ENCODE measurements around the gene CDC42BPG.

The CDC42BPG gene

GRCh38 chr11:64833509-64833908 lies 10.9 kb downstream of the CDC42BPG start:
- Histone ChIP-seq H3K4me1 (ENCODE audit: low read length) (no peaks in the 10 kb centered on the region), H3K9me2 (replicated peaks; ENCODE audit: insufficient read depth, low read length) (no peaks in the 10 kb centered on the region), H3K9me3 (replicated peaks; ENCODE audit: insufficient read depth, low read length) (no peaks in the 10 kb centered on the region), H3K36me3 (replicated peaks; ENCODE audit: insufficient read depth, low read length) (no peaks in the 10 kb centered on the region), H3K27me3 (replicated peaks; ENCODE audit: insufficient read depth, low read length) (no peaks in the 10 kb centered on the region), H3K9ac (ENCODE audit: low read length) (no peak overlapping the region), H4K20me1 (ENCODE audit: insufficient read depth, low read length) (no peaks in the 10 kb centered on the region), H2AFZ (ENCODE audit: low read length) (no peak overlapping the region), H3K4me3 (ENCODE audit: low read length) (no peak overlapping the region), H3K4me2 (ENCODE audit: low read depth, low read length) (no peak overlapping the region), H3F3A (ENCODE audit: insufficient read depth, low read length) (no peaks in the 10 kb centered on the region), H3K79me2 (ENCODE audit: low read length) (no peaks in the 10 kb centered on the region), H3K27ac (ENCODE audit: low read length) (no peak overlapping the region)
- no peak for DNase-seq
- no peak for TF ChIP-seq CTCF (IDR thresholded peaks at IDR 0.05; ENCODE audit: low read length)
- TF ChIP-seq EZH2phosphoT487 (IDR thresholded peaks at IDR 0.05; ENCODE audit: low read length): no peak
- no peak for TF ChIP-seq EZH2 (optimal IDR thresholded peaks at IDR 0.05; ENCODE audit: low read depth, low read length)

GRCh38 chr11:64833198-64833502 lies 11.3 kb downstream of the CDC42BPG start:
- Histone ChIP-seq H3K4me3 (ENCODE audit: low read length) (no peak overlapping the region), H3K9me3 (replicated peaks; ENCODE audit: insufficient read depth, low read length) (no peaks in the 10 kb centered on the region), H3K36me3 (replicated peaks; ENCODE audit: insufficient read depth, low read length) (no peaks in the 10 kb centered on the region), H3K9ac (ENCODE audit: low read length) (no peak overlapping the region), H4K20me1 (ENCODE audit: insufficient read depth, low read length) (no peaks in the 10 kb centered on the region), H2AFZ (ENCODE audit: low read length) (no peak overlapping the region), H3K4me2 (ENCODE audit: low read depth, low read length) (no peak overlapping the region), H3F3A (ENCODE audit: insufficient read depth, low read length) (no peaks in the 10 kb centered on the region), H3K4me1 (ENCODE audit: low read length) (no peaks in the 10 kb centered on the region), H3K9me2 (replicated peaks; ENCODE audit: insufficient read depth, low read length) (no peaks in the 10 kb centered on the region), H3K79me2 (ENCODE audit: low read length) (no peaks in the 10 kb centered on the region), H3K27ac (ENCODE audit: low read length) (no peak overlapping the region), H3K27me3 (replicated peaks; ENCODE audit: insufficient read depth, low read length) (no peaks in the 10 kb centered on the region)
- DNase-seq: no peak
- TF ChIP-seq EZH2 (optimal IDR thresholded peaks at IDR 0.05; ENCODE audit: low read depth, low read length): no peak
- TF ChIP-seq CTCF (IDR thresholded peaks at IDR 0.05; ENCODE audit: low read length): no peak
- no peak for TF ChIP-seq EZH2phosphoT487 (IDR thresholded peaks at IDR 0.05; ENCODE audit: low read length)

- Histone ChIP-seq H3K4me1 (ENCODE audit: low read length) (no peaks in the 10 kb centered on the region), H3K9me3 (replicated peaks; ENCODE audit: insufficient read depth, low read length) (no peaks in the 10 kb centered on the region), H3K4me2 (ENCODE audit: low read depth, low read length) (no peak overlapping the region), H3K27ac (ENCODE audit: low read length) (no peak overlapping the region), H4K20me1 (ENCODE audit: insufficient read depth, low read length) (no peaks in the 10 kb centered on the region), H3K79me2 (ENCODE audit: low read length) (no peaks in the 10 kb centered on the region), H3K27me3 (replicated peaks; ENCODE audit: insufficient read depth, low read length) (no peaks in the 10 kb centered on the region), H3K36me3 (replicated peaks; ENCODE audit: insufficient read depth, low read length) (no peaks in the 10 kb centered on the region), H3F3A (ENCODE audit: insufficient read depth, low read length) (no peaks in the 10 kb centered on the region), H3K9ac (ENCODE audit: low read length) (no peak overlapping the region), H2AFZ (ENCODE audit: low read length) (no peak overlapping the region), H3K9me2 (replicated peaks; ENCODE audit: insufficient read depth, low read length) (no peaks in the 10 kb centered on the region), H3K4me3 (ENCODE audit: low read length) (no peak overlapping the region)
- TF ChIP-seq CTCF (IDR thresholded peaks at IDR 0.05; ENCODE audit: low read length) (no peak), EZH2 (optimal IDR thresholded peaks at IDR 0.05; ENCODE audit: low read depth, low read length) (no peak), EZH2phosphoT487 (IDR thresholded peaks at IDR 0.05; ENCODE audit: low read length) (no peak)
- DNase-seq: no peak
These were observed 11.8 kb downstream of the CDC42BPG start for GRCh38 chr11:64832467-64833197.
